T-helper 1 cell (primary cell): ENCODE results near the gene CFAP91.

Experiments used
- DNase-seq, 5 donors: peaks; one replicate each; pipeline ENCODE4 v3.0.0-alpha.2; 2012 to 2020

CFAP91 gene

DNA sequence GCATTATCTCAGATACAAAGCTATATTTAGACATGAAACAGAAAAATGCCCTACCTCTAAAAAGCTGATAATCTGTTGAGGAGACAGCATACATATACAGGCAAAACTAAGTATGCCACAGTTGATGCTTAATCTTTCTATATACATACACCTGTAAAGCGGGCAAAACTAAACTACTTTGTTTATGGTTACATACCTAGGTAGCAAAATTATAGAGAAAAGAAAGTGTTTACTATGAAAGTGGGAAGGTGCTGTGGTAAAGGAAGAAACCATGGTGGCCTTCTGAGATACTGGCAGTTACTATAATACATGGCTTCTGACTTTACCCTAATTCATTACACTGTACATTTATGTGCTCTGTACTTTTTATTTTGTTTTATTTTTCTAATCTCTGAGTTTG lies 43.1 kb downstream of the CFAP91 start:
- DNase-seq, result no peak

GRCh38 chr3:119746423-119746822 lies 43.6 kb downstream of the CFAP91 start:
- no peak for DNase-seq

GRCh38 chr3:119747357-119747756 lies 44.5 kb downstream of the CFAP91 start:
- DNase-seq, result no peak

- no peak for DNase-seq
Measured at GRCh38 chr3:119748991-119749390, 46.2 kb downstream of the CFAP91 start.

- DNase-seq, result no peak
Measured at GRCh38 chr3:119751423-119751822, 48.6 kb downstream of the CFAP91 start.
